ENCODE measurements around the gene HARS1. TPM values are rescaled to one million over a fixed set of nuclear protein-coding genes. Genes with fewer than 3 reads are reported as not detected.
"Not testable (repeated sequence)": the region's sequence is repeated elsewhere in the genome, so short reads cannot be mapped to it uniquely, and the experiment has no call there.

The HARS1 gene
- total RNA-seq, 1 donor from 2014 or later: 83.0 TPM

DNA sequence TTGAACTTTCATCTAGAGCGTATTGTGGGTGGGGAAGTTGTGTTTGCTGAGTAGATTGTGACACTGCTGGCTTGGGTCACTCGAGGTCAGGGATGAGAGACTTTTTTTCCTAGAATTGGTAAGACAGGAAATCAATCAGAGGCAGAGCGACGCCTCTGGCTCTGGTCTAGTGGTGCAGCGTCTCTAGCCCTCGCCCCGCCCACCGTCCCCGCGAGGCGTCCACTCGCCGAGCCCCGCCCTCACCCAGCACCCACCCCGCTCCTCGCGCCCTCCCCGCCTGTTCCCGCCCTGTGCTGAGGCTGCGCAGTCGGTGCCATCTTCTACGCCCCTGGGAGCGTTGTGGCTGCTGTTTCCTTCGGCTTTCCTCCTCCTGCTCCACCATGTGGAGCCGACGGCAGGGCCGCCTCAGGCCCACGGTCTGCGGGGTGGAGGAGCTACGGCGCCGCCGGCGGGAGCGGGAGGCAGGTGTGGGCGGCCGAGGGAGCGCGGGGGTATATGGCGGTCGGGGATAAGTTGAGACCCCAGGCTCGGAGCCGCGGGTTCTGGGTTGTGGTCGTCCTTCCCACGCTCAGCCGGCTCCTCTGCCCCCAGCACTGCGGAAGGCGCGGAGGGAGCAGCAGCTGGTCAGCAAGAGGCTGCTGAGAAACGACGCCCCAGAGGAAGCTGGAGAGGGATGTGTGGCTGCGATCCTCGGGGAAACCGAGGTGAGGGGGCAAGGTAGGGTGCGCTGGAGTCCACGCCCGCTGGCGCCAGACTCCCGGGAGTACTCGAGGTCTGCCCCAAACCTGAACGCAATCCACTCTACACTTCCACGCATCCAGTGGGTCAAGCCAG is 51.8 kb downstream of the HARS1 start, which contains the start of gene TMCO6:
TMCO6 (plus strand) TSS at position 304 of the 834 bp plus-strand sequence; CDS start at position 381, 77 bp downstream.
- TF ChIP-seq, protein P1, sequence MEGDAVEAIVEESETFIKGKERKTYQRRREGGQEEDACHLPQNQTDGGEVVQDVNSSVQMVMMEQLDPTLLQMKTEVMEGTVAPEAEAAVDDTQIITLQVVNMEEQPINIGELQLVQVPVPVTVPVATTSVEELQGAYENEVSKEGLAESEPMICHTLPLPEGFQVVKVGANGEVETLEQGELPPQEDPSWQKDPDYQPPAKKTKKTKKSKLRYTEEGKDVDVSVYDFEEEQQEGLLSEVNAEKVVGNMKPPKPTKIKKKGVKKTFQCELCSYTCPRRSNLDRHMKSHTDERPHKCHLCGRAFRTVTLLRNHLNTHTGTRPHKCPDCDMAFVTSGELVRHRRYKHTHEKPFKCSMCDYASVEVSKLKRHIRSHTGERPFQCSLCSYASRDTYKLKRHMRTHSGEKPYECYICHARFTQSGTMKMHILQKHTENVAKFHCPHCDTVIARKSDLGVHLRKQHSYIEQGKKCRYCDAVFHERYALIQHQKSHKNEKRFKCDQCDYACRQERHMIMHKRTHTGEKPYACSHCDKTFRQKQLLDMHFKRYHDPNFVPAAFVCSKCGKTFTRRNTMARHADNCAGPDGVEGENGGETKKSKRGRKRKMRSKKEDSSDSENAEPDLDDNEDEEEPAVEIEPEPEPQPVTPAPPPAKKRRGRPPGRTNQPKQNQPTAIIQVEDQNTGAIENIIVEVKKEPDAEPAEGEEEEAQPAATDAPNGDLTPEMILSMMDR (conservative IDR thresholded peaks at IDR 0.05; ENCODE audit: low read depth, low read length): peak; percentile 49
- DNase-seq (ENCODE audit: low read depth): peak; percentile 70
- peak within 1 kb of the TSS; percentile 87 for H3K4me3 ChIP-seq (ENCODE audit: low read depth, low read length)

DNA sequence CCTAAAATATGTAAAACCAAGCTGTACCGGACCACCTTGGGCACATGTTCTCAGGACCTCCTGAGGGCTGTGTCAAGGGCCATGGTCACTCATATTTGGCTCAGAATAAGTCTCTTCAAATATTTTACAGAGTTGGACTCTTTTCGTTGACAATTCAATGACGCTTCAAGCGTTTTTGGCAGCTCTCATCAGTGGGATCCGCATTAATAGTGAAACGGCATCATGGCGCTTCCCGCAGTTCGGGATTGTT is 52.3 kb downstream of the HARS1 start:
- DNase-seq (ENCODE audit: low read depth): not testable (repeated sequence)
- peak overlapping the region; percentile 87 for H3K4me3 ChIP-seq (ENCODE audit: low read depth, low read length)

DNA sequence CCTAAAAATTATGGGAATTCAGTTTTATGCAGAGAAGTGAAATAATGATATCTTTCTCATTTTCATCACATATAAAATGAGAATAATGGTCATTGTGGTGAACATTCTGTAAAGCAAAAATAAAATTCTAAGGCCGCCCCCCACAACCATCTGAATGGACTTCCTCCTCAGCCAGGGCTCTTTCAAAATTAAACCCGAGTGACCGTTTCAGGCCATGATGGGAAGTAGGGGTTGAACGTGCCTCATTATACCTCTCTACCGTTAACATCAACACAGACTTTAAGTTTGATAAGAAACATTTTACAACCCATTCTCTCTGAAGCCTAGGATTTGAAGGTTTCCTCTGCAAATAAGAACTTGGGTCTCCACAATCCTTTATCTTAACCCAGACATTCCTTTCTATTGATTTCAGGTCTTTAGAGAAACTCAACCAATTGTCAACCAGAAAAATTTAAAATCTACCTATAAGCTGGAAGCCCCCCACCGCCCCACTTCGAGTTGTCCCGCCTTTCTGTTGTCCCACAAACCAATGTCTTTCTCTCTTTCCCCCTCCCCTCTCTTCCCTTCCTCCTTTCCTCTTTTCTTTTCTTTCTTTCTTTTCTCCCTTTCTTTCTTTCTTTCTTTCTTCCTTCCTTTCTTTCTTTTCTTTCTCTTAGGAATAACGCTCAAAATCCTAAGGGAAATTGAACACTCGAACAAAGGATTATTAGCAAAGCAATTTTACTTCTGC is 53.6 kb downstream of the HARS1 start:
- no peak for DNase-seq (ENCODE audit: low read depth)
- TF ChIP-seq, protein P1 (conservative IDR thresholded peaks at IDR 0.05; ENCODE audit: low read depth, low read length): no peak
- H3K4me3 ChIP-seq (ENCODE audit: low read depth, low read length): no peak overlapping the region

DNA sequence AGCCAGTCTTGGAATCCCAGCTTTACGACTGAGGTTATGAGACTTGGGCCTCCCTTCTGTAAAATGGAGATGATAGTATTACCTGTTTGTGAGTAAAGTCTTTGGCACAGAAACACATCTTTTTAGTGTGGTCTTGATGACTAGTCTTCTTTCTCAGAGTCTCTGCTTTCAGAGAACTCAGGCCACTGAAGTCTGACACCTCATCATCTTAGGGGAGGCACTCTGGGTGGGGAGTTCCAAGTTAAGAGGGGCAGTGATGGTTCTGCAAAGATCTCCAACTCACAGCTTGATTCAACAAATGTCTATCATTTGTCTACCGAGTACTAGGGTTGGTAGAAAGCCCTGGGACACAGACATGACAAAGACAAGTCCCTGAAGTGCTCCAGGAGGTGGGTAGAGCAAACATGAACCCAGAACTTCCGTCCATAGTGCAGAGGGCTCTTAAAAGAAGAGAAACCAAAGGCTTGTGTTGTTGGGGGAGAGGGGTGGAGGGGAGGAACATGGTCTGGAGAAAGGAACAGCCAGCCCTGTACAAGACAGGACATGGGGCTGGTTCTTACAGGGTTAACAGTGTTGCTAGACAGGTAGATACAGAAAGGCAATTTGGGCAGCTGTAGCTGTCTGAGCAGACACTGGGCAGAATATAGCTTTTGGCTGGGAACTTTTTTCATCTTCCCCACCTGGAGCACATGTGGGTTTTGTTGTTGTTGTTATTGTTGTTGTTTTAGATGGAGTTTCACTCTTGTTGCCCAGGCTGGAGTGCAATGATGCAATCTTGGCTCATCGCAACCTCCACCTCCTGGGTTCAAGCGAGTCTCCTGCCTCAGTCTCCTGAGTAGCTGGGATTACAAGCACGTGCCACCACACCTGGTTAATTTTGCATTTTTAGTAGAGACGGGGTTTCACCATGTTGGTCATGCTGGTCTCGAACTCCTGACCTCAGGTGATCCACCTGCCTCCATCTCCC is 55.6 kb downstream of the HARS1 start:
- TF ChIP-seq, protein P1 (conservative IDR thresholded peaks at IDR 0.05; ENCODE audit: low read depth, low read length): no peak
- no peak for DNase-seq (ENCODE audit: low read depth)
- no peak overlapping the region for H3K4me3 ChIP-seq (ENCODE audit: low read depth, low read length)

DNA sequence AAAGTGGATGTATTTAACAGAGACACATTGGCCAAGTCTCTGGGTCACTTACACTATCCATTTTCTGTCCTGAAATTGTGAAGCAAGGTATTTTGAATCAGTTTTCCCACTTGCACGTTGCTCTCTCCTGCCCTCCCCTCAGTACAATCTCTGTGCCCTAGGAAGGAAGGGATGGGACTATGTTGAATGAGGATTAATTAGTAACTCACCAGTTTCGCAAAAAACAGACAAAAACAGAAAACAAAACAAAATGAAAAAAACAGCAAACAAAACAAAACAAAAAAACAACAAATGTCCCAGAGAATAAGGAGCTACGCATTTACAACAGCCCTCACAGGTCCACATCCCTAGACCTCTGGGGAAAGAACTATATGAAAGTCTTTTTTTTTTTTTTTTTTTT is 57.1 kb downstream of the HARS1 start:
- H3K4me3 ChIP-seq (ENCODE audit: low read depth, low read length): no peak overlapping the region
- DNase-seq (ENCODE audit: low read depth): no peak
- TF ChIP-seq, protein P1 (conservative IDR thresholded peaks at IDR 0.05; ENCODE audit: low read depth, low read length): no peak

DNA sequence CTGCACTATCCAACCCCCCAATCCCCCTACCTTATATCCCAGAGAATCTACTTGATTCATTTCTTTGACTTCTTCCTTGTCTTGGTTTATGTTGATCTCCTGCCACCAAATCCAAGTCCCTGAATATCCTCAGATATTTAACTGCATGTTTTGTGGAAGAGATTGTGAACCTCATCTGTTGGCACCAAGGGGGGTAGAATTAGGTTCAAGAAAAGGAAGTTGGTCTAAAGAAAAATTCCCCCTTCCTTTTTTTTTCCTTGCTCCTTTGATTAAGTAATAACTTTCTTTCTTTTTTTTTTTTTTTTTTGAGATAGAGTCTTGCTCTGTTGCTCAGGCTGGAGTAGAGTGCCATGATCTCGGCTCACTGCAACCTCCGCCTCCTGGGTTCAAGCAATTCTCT is 57.7 kb downstream of the HARS1 start:
- TF ChIP-seq, protein P1 (conservative IDR thresholded peaks at IDR 0.05; ENCODE audit: low read depth, low read length): no peak
- no peak for DNase-seq (ENCODE audit: low read depth)
- no peak overlapping the region for H3K4me3 ChIP-seq (ENCODE audit: low read depth, low read length)

DNA sequence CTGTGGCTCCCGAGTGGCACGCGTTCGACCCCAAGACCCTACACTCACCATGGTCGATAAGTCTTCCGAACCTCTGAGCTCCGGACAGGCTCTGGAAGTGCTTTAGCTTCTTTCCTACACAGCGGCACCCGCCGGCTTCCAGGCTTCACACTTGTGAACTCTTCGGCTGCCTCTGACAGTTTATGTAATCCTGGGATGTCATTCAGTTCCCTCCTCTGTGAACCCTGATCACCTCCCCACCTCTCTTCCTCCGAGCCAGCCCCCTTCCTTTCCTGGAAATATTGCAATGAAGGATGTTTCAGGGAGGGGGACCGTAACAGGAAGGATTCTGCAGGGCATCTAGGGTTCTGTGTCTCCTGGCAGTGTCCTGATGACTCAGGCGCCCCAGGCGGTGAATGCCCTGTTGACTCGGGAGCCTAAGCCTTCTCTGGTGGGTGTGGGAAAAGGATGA is 58.1 kb downstream of the HARS1 start, which contains the start of gene CD14:
CD14 (minus strand) TSS at position 155 of the 451 bp plus-strand sequence; CDS start at position 51, 104 bp downstream.
- DNase-seq (ENCODE audit: low read depth): no peak

More for the DNA sequence above, 58.1 kb downstream of the HARS1 start, which contains the start of gene CD14:
- H3K4me3 ChIP-seq (ENCODE audit: low read depth, low read length): peak within 1 kb of the TSS; percentile 61
- TF ChIP-seq, protein P1 (conservative IDR thresholded peaks at IDR 0.05; ENCODE audit: low read depth, low read length): peak; percentile 24

Measured in epithelial cell of proximal tubule (primary cell).